HG03039 (cell line): ENCODE results near the gene YWHAQ.
"Not testable (repeated sequence)": the region's sequence is repeated elsewhere in the genome, so short reads cannot be mapped to it uniquely, and the experiment has no call there.

ENCODE experiments used
- ATAC-seq: cut with Tn5 transposase; IDR thresholded peaks from one replicate; pipeline ENCODE4 v1.9.1; 2021; ENCODE audit warnings: mild to moderate bottlenecking, moderate library complexity; ENCODE audit not compliant: unreplicated experiment

The YWHAQ gene

DNA sequence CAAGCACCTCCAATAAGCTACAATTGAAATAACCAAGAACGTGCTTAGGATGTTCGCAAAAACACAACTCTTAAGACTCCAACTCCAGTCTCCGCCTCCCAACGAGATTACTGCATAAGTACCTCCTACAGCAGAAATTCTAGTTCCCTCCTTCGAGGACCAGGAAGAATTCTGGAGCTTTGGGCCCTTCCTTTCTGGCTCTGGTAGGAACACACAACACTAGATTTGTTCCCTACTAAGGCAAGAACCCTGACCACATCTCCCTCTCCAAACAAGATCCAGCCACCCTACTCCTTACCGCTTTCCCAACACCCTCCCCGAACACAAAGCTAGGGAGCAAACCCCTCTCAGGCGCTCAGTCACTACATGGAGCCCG is 75.9 kb downstream of the YWHAQ start:
- no peak for ATAC-seq

DNA sequence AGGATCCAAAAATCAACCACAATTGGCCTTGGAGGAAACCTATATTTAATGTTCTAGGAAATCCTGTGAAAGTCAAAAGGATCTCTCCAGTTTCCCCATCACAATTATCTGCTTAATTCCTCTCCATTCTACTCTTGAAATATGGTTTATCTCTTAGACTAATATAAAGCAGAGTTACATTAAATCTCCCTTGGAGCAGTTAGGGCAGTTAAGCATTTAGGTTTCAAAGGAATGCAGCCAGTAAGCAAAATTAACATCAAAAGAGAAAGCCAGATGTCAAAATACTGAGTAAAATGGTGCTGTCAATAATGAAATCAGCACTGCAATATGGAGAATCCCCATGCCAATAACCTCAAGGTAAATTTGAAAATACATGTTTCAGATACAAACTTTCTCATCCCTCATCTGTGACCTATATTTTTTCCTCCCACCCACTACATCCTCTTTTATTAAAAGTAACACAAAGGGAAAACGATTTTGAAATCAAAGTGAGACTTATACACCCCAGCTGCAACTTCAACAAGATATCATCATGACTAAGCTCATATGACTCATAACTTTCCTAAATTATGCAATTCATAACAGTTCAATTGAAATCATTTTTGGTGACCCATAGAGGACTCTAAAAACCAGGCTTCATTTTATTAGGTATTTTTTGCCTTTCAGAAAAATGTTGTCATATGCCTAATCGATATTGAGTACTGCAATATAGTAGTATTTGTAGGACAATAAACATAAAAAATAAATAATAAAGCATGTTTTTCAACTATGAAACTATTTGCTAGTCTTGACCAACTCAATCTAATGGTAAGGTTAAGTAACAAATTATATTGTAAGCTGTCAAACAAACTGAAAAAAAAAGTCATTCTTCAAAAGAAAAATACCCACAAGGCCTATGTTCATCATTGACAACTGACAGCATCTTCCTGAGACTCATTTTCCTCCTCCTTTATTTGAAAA is 78.3 kb downstream of the YWHAQ start:
- no peak for ATAC-seq

DNA sequence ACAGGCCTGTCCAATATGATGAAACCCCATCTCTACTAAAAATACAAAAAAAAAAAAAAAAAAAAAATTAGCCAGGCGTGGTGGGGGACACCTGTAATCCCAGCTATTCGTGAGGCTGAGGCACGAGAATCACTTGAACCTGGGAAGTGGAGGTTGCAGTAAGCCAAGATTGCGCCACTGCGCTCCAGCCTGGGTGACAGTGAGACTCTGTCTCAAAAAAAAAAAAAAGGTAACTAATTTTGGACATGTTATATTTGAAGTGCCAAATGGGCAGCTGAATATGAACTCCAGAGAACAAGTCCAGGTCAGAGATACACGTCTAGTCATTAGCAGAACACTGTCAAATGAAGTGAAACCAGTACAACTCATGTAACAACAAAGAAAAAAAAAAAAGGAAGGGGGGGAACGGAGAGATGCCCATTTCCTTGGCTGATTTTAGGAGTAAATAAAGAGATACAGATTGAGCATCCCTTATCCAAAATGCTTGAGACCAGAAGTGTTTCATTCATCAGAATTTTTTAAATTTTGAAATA is 79.9 kb downstream of the YWHAQ start:
- not testable (repeated sequence) for ATAC-seq

DNA sequence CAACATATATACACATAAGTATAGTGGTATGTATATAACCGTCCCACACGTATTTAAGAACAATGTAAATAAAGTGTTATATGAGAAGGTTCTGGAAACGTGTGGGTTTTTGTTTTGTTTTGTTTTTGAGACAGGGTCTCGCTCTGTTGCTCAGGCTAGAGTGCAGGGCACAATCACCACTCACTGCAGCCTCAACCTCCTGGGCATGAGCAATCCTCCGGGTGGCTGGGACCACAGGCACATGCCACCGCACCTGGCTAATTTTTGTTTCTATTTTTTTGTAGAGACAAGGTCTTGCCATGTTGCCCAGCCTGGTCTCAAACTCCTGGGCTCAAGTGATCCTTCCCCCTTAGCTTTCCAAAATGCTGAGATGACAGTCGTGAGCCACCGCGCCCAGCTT is 81.4 kb downstream of the YWHAQ start:
- ATAC-seq: no peak

DNA sequence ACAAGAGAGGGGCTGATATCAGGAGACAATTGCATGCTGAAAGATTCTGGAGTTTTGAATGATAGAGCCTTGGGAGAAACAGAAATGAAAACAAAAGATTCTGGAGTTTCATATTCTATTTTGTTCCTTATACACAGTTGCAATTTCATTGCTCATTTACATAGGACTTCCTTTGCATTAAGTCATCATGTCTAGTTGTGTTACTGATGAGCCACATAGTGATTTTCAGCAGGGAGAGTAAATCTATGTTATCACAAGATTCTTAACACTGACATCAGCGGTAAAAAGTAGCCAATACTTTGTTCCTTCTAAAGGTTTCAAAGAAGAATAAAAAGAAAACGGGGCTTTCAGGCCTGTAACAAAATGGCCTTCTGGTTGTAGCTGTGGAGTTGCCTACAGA is 82.3 kb downstream of the YWHAQ start:
- peak; percentile 42 for ATAC-seq

DNA sequence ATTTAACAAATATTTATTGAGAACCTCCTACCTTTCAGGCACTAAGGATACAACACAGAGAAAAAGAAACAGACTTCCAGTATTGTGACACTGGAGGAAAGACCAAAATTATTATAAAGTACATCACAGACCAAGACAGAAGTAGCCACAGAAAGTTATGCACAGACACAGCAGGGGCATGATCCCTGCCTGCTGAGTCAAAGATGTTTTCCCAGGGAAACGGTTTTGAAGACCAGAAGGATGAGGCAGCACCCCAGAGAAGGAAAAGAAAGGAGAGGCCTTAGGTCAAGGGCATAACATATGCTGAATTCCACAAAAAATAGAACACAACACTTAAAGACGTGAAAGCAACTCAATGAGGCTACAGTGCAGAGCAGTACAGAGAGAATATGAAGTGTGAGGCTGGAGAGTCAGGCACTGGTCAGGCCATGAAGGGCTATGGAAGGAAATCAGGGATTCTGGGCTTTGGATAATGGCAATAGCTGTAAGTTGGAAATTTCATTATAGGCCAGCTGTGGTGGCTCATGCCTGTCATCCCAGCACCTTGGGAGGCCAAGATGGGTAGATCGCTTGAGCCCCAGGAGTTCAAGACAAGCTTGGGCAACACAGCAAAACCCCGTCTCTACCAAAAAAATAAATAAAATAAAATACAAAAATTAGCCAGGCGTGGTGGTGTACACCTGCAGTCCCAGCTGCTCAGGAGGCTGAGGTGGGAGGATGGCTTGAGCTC is 83.4 kb downstream of the YWHAQ start:
- no peak for ATAC-seq

DNA sequence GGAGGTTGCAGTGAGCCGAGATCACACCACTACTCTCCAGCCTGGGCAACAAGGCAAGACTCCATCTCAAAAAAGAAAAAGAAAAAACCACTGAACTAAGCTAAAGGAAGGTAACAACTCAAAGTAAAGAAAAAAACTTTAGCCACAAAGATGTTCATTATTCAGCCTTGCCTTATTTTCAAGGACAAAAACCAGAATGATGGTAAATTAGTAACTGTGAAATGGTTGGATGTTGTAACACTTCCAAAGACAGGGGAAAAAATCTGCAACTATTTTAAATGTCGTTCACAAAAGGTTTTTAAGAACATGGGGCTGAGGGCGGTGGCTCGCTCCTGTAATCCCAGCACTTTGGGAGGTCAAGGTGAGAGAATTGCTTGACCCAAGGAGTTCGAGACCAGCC is 85.3 kb downstream of the YWHAQ start:
- no peak for ATAC-seq

DNA sequence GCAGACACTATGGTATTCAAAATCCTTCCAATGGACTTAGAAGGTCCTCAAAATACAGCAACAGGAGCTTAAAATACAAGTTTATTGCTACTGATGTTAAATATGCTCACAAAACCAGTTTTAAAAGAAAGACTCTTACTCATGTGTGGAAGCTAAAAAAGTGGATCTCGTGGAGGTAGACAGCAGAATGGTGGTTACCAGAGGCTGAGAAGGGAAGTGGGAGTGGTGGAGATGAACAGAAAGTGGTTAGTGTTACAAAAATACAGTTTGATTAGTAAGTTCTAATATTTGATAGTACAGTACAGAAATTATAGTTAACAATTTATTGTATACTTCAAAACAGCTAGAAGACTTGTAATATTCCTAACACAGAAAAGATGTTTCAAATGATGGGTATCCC is 87.2 kb downstream of the YWHAQ start:
- no peak for ATAC-seq

DNA sequence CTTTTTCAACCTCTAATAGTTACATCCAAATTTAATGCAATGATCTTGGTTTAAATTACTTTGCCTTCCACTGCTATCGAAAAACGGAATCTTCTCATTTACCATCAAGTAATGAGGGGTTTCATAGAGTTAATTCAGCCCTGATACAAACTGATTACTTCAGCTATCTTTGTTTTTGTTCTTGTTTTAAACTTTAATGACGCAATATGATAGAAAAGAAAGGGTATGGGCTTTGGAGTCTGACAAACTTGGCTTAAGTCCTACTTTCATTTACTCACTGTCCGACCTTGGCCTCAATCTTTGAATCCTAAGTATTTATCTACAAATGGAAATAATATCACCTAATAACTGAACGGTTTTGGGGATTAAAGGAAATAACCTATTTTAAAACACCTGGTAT is 91.3 kb downstream of the YWHAQ start:
- no peak for ATAC-seq

DNA sequence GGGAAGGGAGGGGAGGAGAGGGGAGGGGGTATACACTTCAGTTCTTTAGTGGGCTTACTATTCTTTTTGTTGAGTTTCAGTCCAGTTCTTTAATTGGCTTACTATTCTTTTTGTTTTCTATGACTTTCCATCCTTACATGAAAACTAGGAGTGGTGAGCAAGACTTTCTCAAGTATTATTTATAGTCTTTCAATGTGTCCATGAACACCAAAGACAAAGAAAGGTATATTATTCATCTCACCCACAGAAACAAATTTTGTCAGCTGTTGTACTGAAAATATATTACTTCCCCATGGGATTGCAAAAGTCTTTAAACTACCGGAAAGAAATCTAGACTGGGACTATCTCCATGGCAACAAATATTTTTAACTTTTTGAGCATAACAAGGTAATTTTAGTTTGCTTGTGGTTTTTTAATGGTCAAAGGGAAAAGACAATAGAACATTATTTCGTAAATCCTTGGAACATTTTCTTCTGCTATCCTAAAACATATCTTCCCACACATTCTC is 92.7 kb downstream of the YWHAQ start:
- no peak for ATAC-seq

DNA sequence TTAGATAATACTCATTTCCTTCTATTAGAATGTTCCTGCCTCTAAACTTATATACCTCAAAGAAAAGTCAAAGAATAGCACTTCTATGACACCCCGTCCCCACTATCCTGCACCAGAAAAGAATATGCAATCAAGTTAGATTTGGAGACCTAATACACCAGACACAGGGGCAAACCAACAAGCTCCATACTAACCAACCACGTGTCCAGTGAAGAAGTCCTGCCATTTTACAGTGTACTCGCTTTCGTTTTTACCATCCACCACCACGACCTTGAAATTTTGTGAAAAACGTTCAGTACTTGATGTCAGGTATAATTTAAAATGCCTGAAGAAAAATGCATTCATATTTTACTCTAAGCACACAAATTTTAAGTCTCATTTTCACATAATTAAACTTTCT is 94.3 kb downstream of the YWHAQ start:
- ATAC-seq: no peak

DNA sequence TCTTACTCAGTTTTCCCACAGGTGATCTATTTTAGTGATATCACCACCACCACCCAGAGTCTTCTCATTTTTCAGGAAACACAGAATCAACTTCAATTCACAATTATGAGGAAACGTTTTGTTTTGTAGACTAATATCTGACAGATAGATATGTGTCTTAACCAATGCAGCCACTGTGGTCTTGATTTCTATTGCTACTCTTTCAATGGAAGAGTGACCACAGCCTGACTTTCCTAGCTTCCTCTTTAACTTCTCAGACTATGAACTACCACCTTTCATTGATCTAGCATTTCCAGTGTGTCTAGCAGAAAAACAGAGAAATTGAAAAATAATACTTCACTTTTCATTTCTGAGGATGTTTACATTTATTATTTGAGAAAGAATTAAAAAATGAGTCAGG is 95.6 kb downstream of the YWHAQ start:
- ATAC-seq: no peak
